ENCODE results near the gene CMTR2. TPM values are rescaled to one million over a fixed set of nuclear protein-coding genes. Genes with fewer than 3 reads are reported as not detected.

The CMTR2 gene
- polyA plus RNA-seq, 3 donors, result 41.5 to 46.0 (median 45.9) TPM

Other genes starting within 250 kb of the CMTR2 start
- gene HYDIN, start 58.7 kb downstream of the CMTR2 start, polyA plus RNA-seq (ENCODE audit: insufficient read length in 3 of 3), result 10 to 100 TPM; 11.3 to 13.1 (median 12.5) TPM
- 1 to 10 TPM in 2 of 3 donors, under 1 TPM in 1; 0.69 to 1.3 (median 1.3) TPM for gene CALB2, start 69.3 kb upstream of the CMTR2 start, polyA plus RNA-seq (ENCODE audit: insufficient read length in 3 of 3)
- gene TLE7, start 152.7 kb upstream of the CMTR2 start, polyA plus RNA-seq (ENCODE audit: insufficient read length in 3 of 3), result not detected
- gene ZNF23, start 172.8 kb upstream of the CMTR2 start, polyA plus RNA-seq (ENCODE audit: insufficient read length in 3 of 3), result 10 to 100 TPM; 16.5 to 18.4 (median 17.9) TPM
- 10 to 100 TPM; 12.8 to 14.3 (median 13.6) TPM for gene ZNF19, start 199.9 kb upstream of the CMTR2 start, polyA plus RNA-seq (ENCODE audit: insufficient read length in 3 of 3)
- gene CHST4, start 237.0 kb upstream of the CMTR2 start, polyA plus RNA-seq (ENCODE audit: insufficient read length in 3 of 3), result under 1 TPM; 0.18 to 0.32 (median 0.25) TPM

Measured in right renal cortex interstitium (tissue), 3 donors.